GM19395 (cell line): ENCODE data around the gene TUB.
A peak's percentile ranks its signal among the peaks of the same experiment; 100 is the strongest.

Experiments
- ATAC-seq: cut with Tn5 transposase; IDR thresholded peaks from one replicate; pipeline ENCODE4 v1.9.1; 2021; ENCODE audit warnings: mild to moderate bottlenecking, moderate library complexity; ENCODE audit not compliant: unreplicated experiment

TUB gene

DNA sequence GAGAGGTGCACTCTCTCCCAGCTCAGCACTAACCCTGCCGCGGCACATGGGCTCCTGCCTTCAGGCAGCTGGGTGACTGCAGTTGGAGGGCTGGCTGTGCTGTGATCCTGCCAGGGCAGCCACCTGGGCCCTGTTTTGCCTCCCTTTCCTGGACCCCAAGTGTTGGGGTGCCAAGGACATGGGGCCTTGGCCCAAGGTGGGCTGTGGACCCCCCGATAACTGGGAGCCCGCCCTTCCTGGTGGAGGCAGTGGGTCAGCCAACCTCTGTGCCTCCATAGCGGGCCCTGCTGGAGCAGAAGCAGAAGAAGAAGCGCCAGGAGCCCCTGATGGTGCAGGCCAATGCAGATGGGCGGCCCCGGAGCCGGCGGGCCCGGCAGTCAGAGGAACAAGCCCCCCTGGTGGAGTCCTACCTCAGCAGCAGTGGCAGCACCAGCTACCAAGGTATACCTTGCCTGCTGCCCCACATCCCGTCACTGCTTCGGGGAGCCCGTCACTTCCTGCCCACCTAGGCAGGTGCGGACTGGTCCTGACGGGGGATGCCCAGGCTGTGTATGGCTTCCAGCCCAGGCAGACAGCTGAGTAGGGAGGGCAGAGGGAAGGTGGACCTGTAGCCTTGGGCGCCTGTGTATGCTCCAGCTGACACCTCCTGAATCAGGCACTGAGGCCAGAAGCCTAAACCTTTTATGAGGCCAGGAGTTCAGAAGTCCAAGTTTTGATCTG lies 8.9 kb downstream of the TUB start:
- no peak for ATAC-seq

DNA sequence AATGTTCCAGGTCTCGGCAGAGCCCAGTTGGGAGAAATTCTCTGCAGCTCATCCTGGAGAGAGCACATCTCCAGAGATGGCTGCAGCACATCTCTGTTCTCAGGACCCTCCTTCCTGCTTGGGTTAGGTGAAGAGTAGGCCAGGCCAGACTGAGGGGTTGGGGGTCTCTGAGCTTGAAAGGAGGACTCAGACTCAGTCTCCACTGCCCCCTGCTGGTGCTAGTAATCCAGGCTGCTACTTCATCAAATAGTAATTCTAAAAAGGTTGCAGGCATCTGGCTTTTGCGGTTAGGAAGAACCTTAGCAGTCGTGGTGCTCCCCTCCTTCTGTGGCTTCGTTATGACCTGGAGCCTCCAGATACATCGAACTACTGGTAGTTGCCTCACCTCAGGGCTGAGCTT lies 9.7 kb downstream of the TUB start:
- ATAC-seq = no peak

DNA sequence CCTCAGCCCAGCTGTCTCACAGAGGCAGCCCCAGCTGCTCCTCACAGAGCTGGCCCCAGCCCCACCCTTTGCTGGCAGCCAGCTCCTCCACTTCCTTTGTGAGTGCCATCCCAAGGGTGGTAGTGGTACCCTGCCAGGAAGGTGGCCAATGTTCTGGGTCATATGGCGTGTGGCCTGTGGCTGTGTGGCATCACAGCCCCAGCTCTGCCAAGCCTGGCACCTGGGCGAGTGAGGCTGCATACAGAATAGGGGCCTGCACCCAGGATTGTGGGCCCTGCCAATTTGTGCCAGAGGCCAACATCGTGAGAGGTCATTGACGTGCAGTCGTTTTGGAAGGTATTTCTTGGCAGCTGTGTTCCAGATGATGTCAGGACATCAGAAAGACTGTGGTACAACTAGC lies 10.7 kb downstream of the TUB start:
- no peak for ATAC-seq

GRCh38 chr11:8092587-8093424 lies 11.8 kb downstream of the TUB start:
- ATAC-seq = peak; percentile 76

DNA sequence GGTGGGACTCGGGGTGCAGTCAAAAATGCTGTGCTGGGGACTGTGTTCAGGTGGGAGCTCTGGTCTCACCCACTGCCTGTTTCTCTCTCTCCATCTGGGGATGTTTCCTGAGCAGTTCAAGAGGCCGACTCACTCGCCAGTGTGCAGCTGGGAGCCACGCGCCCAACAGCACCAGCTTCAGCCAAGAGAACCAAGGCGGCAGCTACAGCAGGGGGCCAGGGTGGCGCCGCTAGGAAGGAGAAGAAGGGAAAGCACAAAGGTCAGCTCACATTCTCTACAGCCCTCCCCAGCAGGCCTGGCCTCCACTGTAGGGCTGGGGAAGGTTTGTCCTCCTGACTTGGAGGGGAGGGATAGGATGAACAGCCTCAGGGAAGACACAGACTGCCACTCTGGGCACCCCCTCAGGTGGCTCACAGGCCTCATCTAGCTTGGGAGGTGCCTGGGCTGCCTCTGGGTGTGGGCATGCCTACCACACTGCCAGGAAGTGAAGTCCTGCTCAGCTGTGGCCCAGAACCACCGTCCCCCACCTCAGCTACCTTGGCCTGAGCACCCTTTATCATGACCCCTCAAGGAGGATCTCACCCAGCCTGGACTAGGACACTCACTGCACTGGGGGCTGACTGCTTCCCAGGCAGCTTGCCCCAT lies 13.0 kb downstream of the TUB start:
- no peak for ATAC-seq

DNA sequence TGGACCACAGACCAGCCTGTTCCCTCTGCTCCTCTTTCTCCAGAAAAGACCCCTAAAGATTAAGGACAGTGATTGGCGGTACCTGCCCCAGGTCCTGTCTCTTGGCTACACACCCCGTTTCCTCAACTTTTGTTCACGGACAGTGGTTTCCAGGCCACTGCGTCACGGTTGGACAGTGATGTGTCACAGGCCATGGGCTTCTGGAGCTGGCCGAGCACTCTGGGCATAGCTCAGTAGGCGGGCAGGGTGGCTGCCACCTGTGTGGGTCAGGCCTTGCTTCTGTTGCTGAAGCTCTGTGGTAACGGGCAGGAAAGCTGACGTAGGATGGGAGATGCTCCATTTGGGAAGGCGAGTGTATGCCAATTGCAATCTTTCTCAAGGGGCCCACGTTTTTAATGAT lies 13.6 kb downstream of the TUB start:
- ATAC-seq = no peak

DNA sequence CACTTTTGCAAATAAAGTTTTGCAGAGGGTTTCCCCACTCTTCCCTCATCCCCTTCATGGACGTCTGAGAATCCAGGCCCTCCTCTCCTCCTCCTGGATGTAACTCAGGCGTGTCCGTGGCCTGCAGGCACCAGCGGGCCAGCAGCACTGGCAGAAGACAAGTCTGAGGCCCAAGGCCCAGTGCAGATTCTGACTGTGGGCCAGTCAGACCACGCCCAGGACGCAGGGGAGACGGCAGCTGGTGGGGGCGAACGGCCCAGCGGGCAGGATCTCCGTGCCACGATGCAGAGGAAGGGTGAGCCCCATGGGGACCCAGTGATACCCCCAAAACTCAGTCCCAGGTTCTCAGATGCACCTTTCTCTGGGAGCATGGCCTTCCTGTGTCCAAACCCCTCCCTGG lies 14.4 kb downstream of the TUB start:
- no peak for ATAC-seq

DNA sequence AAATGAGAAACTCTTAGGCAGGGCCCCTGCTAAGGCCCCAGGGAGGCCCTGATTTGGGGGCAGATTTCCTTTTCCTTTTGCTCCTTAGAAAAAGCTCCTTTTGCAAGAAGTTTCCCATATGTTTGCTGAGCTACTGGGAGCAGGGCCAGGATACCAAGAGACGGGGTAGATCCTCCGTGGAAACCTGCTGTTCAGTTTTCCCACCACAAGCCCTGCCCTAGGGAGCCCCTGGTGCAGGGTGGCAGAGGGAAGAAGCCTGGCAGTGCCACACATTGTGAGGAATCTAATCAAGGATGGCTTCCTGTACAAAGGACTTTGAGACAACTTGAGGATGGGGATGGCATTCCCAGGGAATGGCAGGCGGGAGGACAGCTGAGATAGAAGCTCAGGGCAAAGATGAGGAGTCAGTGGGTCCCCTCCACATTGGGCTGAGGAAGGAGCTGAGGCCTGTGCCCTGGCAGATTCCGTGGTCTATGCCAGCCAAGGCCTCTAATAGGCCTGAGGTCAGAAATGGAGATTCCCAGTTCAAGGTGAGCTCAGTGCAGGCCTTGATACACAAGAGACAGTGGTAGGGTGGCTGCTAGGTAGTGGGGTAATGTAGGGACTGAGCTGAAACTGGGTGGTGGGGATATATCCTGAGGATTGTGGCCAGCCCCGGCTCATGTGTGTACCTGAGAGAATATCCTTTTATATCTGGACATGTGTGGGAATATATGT lies 15.0 kb downstream of the TUB start:
- ATAC-seq = no peak

GRCh38 chr11:8096575-8096974 lies 15.6 kb downstream of the TUB start:
- ATAC-seq = no peak

- ATAC-seq = no peak
These were observed 16.1 kb downstream of the TUB start for GRCh38 chr11:8097062-8097461.

- ATAC-seq = no peak
These were observed 16.5 kb downstream of the TUB start for GRCh38 chr11:8097468-8097867.

GRCh38 chr11:8097926-8098325 lies 16.9 kb downstream of the TUB start:
- no peak for ATAC-seq

GRCh38 chr11:8098361-8098760 lies 17.4 kb downstream of the TUB start:
- ATAC-seq = no peak

- ATAC-seq = no peak
These were observed 17.9 kb downstream of the TUB start for GRCh38 chr11:8098879-8099278.

DNA sequence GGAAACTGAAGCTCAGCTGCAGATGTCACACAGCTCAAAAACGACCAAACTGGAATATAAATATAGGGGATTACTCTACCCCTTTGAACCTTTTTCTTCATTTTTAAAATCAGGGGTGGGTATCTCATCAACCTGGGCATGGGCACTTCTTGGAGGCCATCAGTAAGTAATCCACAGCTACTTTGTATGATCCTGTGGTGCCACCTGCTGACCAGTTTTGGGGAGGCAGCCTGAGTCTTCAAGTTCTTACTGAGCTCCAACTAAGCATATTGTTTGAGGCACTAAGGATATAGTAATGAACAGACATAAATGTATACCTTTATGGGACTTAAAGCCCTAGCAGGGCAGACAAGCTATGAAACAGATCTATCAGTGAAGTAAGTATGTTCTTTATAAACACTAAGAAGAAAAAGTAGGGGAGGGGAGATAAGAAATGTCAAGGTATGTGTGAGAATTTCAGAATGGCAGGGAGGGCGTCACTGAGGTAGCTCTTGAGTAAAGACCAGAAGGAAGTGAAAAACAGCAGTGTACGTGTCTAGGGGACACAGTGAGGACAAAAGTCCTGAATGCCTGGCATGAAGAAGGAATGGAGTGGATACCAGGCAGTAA lies 18.4 kb downstream of the TUB start:
- peak; percentile 75 for ATAC-seq

- no peak for ATAC-seq
These were observed 19.1 kb downstream of the TUB start for GRCh38 chr11:8100158-8100557.

GRCh38 chr11:8100605-8101004 lies 19.6 kb downstream of the TUB start:
- no peak for ATAC-seq

DNA sequence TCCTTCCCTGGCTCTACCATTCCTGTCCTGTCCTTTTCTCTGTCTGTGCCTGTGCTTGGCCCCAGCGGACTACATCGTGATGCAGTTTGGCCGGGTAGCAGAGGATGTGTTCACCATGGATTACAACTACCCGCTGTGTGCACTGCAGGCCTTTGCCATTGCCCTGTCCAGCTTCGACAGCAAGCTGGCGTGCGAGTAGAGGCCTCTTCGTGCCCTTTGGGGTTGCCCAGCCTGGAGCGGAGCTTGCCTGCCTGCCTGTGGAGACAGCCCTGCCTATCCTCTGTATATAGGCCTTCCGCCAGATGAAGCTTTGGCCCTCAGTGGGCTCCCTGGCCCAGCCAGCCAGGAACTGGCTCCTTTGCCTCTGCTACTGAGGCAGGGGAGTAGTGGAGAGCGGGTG lies 20.4 kb downstream of the TUB start:
- no peak for ATAC-seq

DNA sequence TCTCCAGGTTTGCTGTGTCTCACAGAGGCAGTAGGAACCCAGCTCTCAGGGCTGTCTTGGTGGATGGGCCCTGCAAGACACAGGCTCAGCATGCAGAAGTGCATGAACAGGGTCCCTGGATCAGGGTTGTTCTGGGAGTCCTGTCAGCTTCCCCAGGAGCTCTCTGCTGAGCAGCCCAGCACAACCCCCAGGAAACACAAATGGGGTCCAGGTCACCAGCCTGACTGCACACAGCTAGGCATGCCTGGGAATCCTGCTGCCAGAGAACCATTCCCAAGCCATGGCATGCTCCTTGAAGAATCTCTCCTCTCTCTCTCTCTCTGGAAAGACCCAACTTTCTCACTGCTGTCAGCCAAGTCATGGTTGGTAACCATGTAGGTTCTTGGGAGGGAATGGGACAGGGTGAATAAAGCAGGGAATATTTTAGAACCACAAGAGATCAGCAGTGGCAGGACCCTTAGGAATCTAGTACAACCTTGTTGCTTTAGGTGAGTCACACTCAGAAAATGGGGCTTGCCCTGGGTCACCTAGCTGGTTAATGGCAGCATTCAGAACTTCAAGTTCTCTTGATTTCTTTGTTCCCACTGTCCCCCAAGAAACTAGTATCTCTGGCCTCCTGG lies 21.4 kb downstream of the TUB start:
- no peak for ATAC-seq

DNA sequence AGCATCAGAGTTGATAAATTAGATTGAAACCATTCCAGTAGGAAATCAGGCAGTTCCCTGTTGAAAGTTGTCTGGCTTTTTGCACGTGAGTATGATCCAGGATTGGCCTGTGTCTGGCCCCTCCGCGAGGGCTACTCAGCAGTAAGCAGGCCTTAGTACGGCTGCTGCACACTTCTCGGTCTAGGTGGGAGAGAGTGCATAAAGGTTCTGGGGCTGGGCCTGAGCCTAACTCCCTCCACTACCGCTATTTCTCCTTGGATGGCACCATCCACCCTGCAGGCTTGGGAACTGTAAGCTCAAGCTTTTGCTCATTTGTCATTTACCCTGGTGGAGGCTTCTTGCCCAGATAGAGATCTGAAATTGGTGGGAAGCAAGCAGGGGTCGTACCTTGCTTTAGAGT lies 22.0 kb downstream of the TUB start:
- ATAC-seq = no peak
